Rectal smooth muscle tissue (tissue), 1 donor: ENCODE results near the gene STAB1.

Experiments
- H3K27ac ChIP-seq: one replicate; pipeline ENCODE4 v1.7.0; 2013; ENCODE audit warnings: low read depth, low read length, inconsistent platforms
- H3K27me3 ChIP-seq: one replicate; pipeline ENCODE4 v1.7.0; 2013; ENCODE audit warnings: low read length; ENCODE audit not compliant: control insufficient read depth, insufficient read depth
- H3K36me3 ChIP-seq: one replicate; pipeline ENCODE4 v1.7.0; 2013; ENCODE audit warnings: low read length; ENCODE audit not compliant: control insufficient read depth, insufficient read depth
- H3K4me1 ChIP-seq: one replicate; pipeline ENCODE4 v1.7.0; 2013; ENCODE audit warnings: low read length; ENCODE audit not compliant: control insufficient read depth, insufficient read depth
- H3K4me3 ChIP-seq: one replicate; pipeline ENCODE4 v1.7.0; 2013; ENCODE audit warnings: low read length
- H3K9ac ChIP-seq: one replicate; pipeline ENCODE4 v1.7.0; 2013; ENCODE audit warnings: low read length

Gene STAB1

GRCh38 chr3:52493232-52494017, 1.7 kb upstream of the STAB1 start:
- Histone ChIP-seq H3K4me3 (no peak overlapping the region), H3K4me1 (no peaks in the 10 kb centered on the region), H3K9ac (no peak overlapping the region), H3K27me3 (no peaks in the 10 kb centered on the region), H3K36me3 (peaks cover 28% of the 10 kb centered on the region), H3K27ac (no peak overlapping the region)

GRCh38 chr3:52494445-52494844, 693 bp upstream of the STAB1 start:
- peaks cover 28% of the 10 kb centered on the region for H3K36me3 ChIP-seq
- no peaks in the 10 kb centered on the region for H3K4me1 ChIP-seq
- peak overlapping the region; percentile 25 for H3K4me3 ChIP-seq
- H3K27ac ChIP-seq, result no peak overlapping the region
- no peak overlapping the region for H3K9ac ChIP-seq
- no peaks in the 10 kb centered on the region for H3K27me3 ChIP-seq

- Histone ChIP-seq H3K27me3 (no peaks in the 10 kb centered on the region), H3K27ac (peak overlapping the region; percentile 55), H3K4me3 (peak overlapping the region; percentile 57), H3K36me3 (peaks cover 15% of the 10 kb centered on the region), H3K9ac (peak overlapping the region; percentile 41), H3K4me1 (no peaks in the 10 kb centered on the region)
These were observed 852 bp downstream of the STAB1 start for GRCh38 chr3:52495777-52496602.

GRCh38 chr3:52498137-52499054, 3.3 kb downstream of the STAB1 start:
- Histone ChIP-seq H3K36me3 (no peaks in the 10 kb centered on the region), H3K9ac (no peak overlapping the region), H3K4me1 (no peaks in the 10 kb centered on the region), H3K27ac (no peak overlapping the region), H3K27me3 (no peaks in the 10 kb centered on the region), H3K4me3 (no peak overlapping the region)

- no peaks in the 10 kb centered on the region for H3K36me3 ChIP-seq
- no peaks in the 10 kb centered on the region for H3K4me1 ChIP-seq
- H3K27me3 ChIP-seq, result no peaks in the 10 kb centered on the region
- H3K4me3 ChIP-seq, result no peak overlapping the region
- no peak overlapping the region for H3K9ac ChIP-seq
- H3K27ac ChIP-seq, result no peak overlapping the region
These were observed 5.9 kb downstream of the STAB1 start for GRCh38 chr3:52501046-52501445.

- no peaks in the 10 kb centered on the region for H3K4me1 ChIP-seq
- H3K27ac ChIP-seq, result no peak overlapping the region
- no peak overlapping the region for H3K4me3 ChIP-seq
- no peaks in the 10 kb centered on the region for H3K27me3 ChIP-seq
- H3K36me3 ChIP-seq, result no peaks in the 10 kb centered on the region
- H3K9ac ChIP-seq, result no peak overlapping the region
These were observed 6.9 kb downstream of the STAB1 start for GRCh38 chr3:52502001-52502400.

- Histone ChIP-seq H3K27me3 (no peaks in the 10 kb centered on the region), H3K27ac (no peak overlapping the region), H3K36me3 (no peaks in the 10 kb centered on the region), H3K4me3 (no peak overlapping the region), H3K4me1 (no peaks in the 10 kb centered on the region), H3K9ac (no peak overlapping the region)
These were observed 7.7 kb downstream of the STAB1 start for GRCh38 chr3:52502808-52503350.

GRCh38 chr3:52503788-52504424, 8.8 kb downstream of the STAB1 start:
- Histone ChIP-seq H3K36me3 (no peaks in the 10 kb centered on the region), H3K4me3 (no peak overlapping the region), H3K27me3 (no peaks in the 10 kb centered on the region), H3K4me1 (no peaks in the 10 kb centered on the region), H3K27ac (no peak overlapping the region), H3K9ac (no peak overlapping the region)

GRCh38 chr3:52504977-52505376, 9.8 kb downstream of the STAB1 start:
- Histone ChIP-seq H3K9ac (no peak overlapping the region), H3K4me1 (no peaks in the 10 kb centered on the region), H3K4me3 (no peak overlapping the region), H3K36me3 (no peaks in the 10 kb centered on the region), H3K27me3 (no peaks in the 10 kb centered on the region), H3K27ac (no peak overlapping the region)

GRCh38 chr3:52506266-52506966, 11.3 kb downstream of the STAB1 start:
- Histone ChIP-seq H3K27me3 (no peaks in the 10 kb centered on the region), H3K27ac (no peak overlapping the region), H3K36me3 (no peaks in the 10 kb centered on the region), H3K4me3 (no peak overlapping the region), H3K4me1 (no peaks in the 10 kb centered on the region), H3K9ac (no peak overlapping the region)

GRCh38 chr3:52507359-52507758, 12.2 kb downstream of the STAB1 start:
- Histone ChIP-seq H3K36me3 (no peaks in the 10 kb centered on the region), H3K4me1 (no peaks in the 10 kb centered on the region), H3K9ac (no peak overlapping the region), H3K4me3 (no peak overlapping the region), H3K27me3 (no peaks in the 10 kb centered on the region), H3K27ac (no peak overlapping the region)
